HepG2 (cell line): ENCODE data around the gene NKD2. TPM values are rescaled to one million over a fixed set of nuclear protein-coding genes. Genes with fewer than 3 reads are reported as not detected.

Experiments
- ATAC-seq: fragments of 200-7000 bp; cut with Tn5 transposase; 3 replicates; pipeline ENCODE4 v1.9.1; 2020; ENCODE audit warnings: mild to moderate bottlenecking, moderate library complexity
- BruUV-seq: library from RNA; stranded (reverse); fragments of 400-500 nt; replicated peaks from 2 replicates; lab custom pipeline; 2021; lab: Mats Ljungman, UMichigan
- CTCF ChIA-PET: fragments of 300-600 bp; formaldehyde crosslinking; extraction: SDS; loops from one replicate; lab custom pipeline; 2021; ENCODE audit warnings: low total read pairs, inconsistent platforms, low intra/inter-chr PET ratio; lab: Yijun Ruan, JAX
- POLR2A ChIA-PET: fragments of 350-600 bp; sonication (Branson Sonifier 250); formaldehyde crosslinking; loops from one replicate; lab custom pipeline; 2020; ENCODE audit warnings: antibody characterized with exemption, inconsistent platforms; lab: Yijun Ruan, JAX
- DNase-seq: peaks from one replicate; pipeline ENCODE4 v3.0.0-alpha.2; 2015; ENCODE audit warnings: low spot score
- FAIRE-seq: peaks from 3 replicates; lab custom pipeline; 2011; peaks lifted over from hg19 to GRCh38; lab: Jason Lieb, UNC
- H2AFZ ChIP-seq: one replicate; pipeline ENCODE4 v1.6.1; 2011; ENCODE audit warnings: low read length, inconsistent platforms
- H3K27ac ChIP-seq: fragments of 300-600 bp; 3 replicates; pipeline ENCODE4 v1.8.0; 2011; ENCODE audit warnings: mixed run types, mild to moderate bottlenecking, mixed read lengths, low read length, inconsistent platforms; ENCODE audit not compliant: insufficient read depth; ENCODE audit errors: extremely low read length
- H3K27me3 ChIP-seq, 2 experiments: fragments of 200-600 bp in 1 of 2; 2 replicates in 1 of 2; 3 replicates in 1 of 2; pipeline versions ENCODE4 v1.6.0 to v1.8.0; 2011; ENCODE audit warnings: low read length in 2 of 2, mild to moderate bottlenecking in 2 of 2, moderate library complexity in 2 of 2, inconsistent platforms in 1 of 2; ENCODE audit not compliant: insufficient read depth in 2 of 2, control insufficient read depth in 1 of 2
- H3K36me3 ChIP-seq, 2 experiments: fragments of 200-600 bp in 1 of 2; replicated peaks in 1 of 2; 2 replicates in 1 of 2; 3 replicates in 1 of 2; pipeline versions ENCODE4 v1.5.1 to v1.8.0; 2011; ENCODE audit warnings: low read length in 2 of 2, inconsistent platforms in 1 of 2; ENCODE audit not compliant: insufficient read depth in 2 of 2, control insufficient read depth in 1 of 2
- H3K4me1 ChIP-seq: 2 replicates; pipeline ENCODE4 v1.5.1; 2012; ENCODE audit warnings: low read length, inconsistent platforms; ENCODE audit not compliant: insufficient read depth
- H3K4me2 ChIP-seq: 2 replicates; pipeline ENCODE4 v1.6.0; 2011; ENCODE audit warnings: low read depth, low read length, inconsistent platforms
- H3K4me3 ChIP-seq, 3 experiments: fragments of 200-600 bp in 1 of 3; sonication (generic), shearing (Covaris generic) in 1 of 3; replicated peaks in 1 of 3; 2 replicates each; pipeline ENCODE4 v1.5.1; 2011 to 2016; ENCODE audit warnings: low read length in 3 of 3, inconsistent platforms in 2 of 3, low read depth in 2 of 3, mild to moderate bottlenecking in 2 of 3, control low read depth in 1 of 3, mixed read lengths in 1 of 3; ENCODE audit not compliant: insufficient read depth in 1 of 3
- H3K79me2 ChIP-seq: one replicate; pipeline ENCODE4 v1.6.1; 2011; ENCODE audit warnings: low read length, inconsistent platforms; ENCODE audit not compliant: insufficient read depth
- H3K9ac ChIP-seq: 2 replicates; pipeline ENCODE4 v1.6.0; 2011; ENCODE audit warnings: mild to moderate bottlenecking, low read depth, low read length, inconsistent platforms; ENCODE audit not compliant: insufficient read depth
- H3K9me3 ChIP-seq: 2 replicates; pipeline ENCODE4 v1.5.1; 2012; ENCODE audit warnings: mild to moderate bottlenecking, low read length
- H4K20me1 ChIP-seq: 2 replicates; pipeline ENCODE4 v1.6.0; 2011; ENCODE audit warnings: inconsistent platforms, mild to moderate bottlenecking, low read length, moderate library complexity; ENCODE audit not compliant: insufficient read depth
- ARID2 ChIP-seq: sonication (generic); formaldehyde crosslinking; IDR thresholded peaks from 2 replicates; pipeline ENCODE4 v1.8.1; 2022; ENCODE audit warnings: mild to moderate bottlenecking, missing genetic modification reagents, borderline replicate concordance
- ARID5B ChIP-seq: IDR thresholded peaks from 2 replicates; pipeline ENCODE4 v1.4.0; 2020; ENCODE audit warnings: mild to moderate bottlenecking, missing genetic modification reagents
- ARNTL ChIP-seq: sonication (generic); formaldehyde crosslinking; IDR thresholded peaks from 2 replicates; pipeline ENCODE4 v1.4.0; 2020; ENCODE audit warnings: mild to moderate bottlenecking, missing genetic modification reagents
- CREB1 ChIP-seq, 2 experiments: fragments of 450-650 bp in 1 of 2; IDR thresholded peaks; 2 replicates each; pipeline ENCODE4 v1.6.1; 2016 to 2017; ENCODE audit warnings: control low read depth in 1 of 2, mild to moderate bottlenecking in 1 of 2, missing compliant biosample characterization in 1 of 2, missing genetic modification characterization in 1 of 2
- CREM ChIP-seq, 2 experiments: sonication (generic) in 1 of 2; formaldehyde crosslinking in 1 of 2; IDR thresholded peaks; 2 replicates each; pipeline versions ENCODE4 v1.4.0 to v1.6.1; 2016 to 2020; ENCODE audit warnings: antibody characterized with exemption in 1 of 2, mild to moderate bottlenecking in 1 of 2, missing genetic modification reagents in 1 of 2
- FOXK1 ChIP-seq: sonication (generic); formaldehyde crosslinking; IDR thresholded peaks from 2 replicates; pipeline ENCODE4 v1.4.0; 2020; ENCODE audit warnings: low read depth, missing genetic modification reagents, borderline replicate concordance
- HNRNPL ChIP-seq: fragments of 200-400 bp; formaldehyde crosslinking; IDR thresholded peaks from 2 replicates; pipeline ENCODE4 v1.6.1; 2017; ENCODE audit warnings: mild to moderate bottlenecking, low read depth, low read length
- KMT2B ChIP-seq: IDR thresholded peaks from 2 replicates; pipeline ENCODE4 v1.6.1; 2016; ENCODE audit warnings: missing genetic modification reagents, missing compliant biosample characterization
- THAP11 ChIP-seq: IDR thresholded peaks from 2 replicates; pipeline ENCODE4 v1.6.1; 2016; ENCODE audit warnings: missing biosample characterization, missing genetic modification reagents
- YEATS2 ChIP-seq: sonication (generic); formaldehyde crosslinking; IDR thresholded peaks from 2 replicates; pipeline ENCODE4 v1.4.0; 2020; ENCODE audit warnings: missing genetic modification reagents, borderline replicate concordance
- ZNF138 ChIP-seq: sonication (generic); formaldehyde crosslinking; IDR thresholded peaks from 2 replicates; pipeline ENCODE4 v1.5.0; 2020; ENCODE audit warnings: mild to moderate bottlenecking, low read depth, missing genetic modification reagents
- ZNF337 ChIP-seq: sonication (generic); formaldehyde crosslinking; IDR thresholded peaks from 2 replicates; pipeline ENCODE4 v1.5.1; 2020; ENCODE audit warnings: missing genetic modification reagents, low read depth, mild to moderate bottlenecking, borderline replicate concordance
- ZNF33A ChIP-seq: sonication (generic); formaldehyde crosslinking; IDR thresholded peaks from 2 replicates; pipeline ENCODE4 v1.5.1; 2020; ENCODE audit warnings: missing genetic modification reagents, mild to moderate bottlenecking, moderate library complexity, borderline replicate concordance
- ZNF530 ChIP-seq: sonication (generic); formaldehyde crosslinking; IDR thresholded peaks from 2 replicates; pipeline ENCODE4 v1.5.0; 2020; ENCODE audit warnings: low read depth, mild to moderate bottlenecking, missing genetic modification reagents
- WGBS: methylation state at CpG from one replicate; pipeline ENCODE4 v1.1.6; 2017; ENCODE audit warnings: low lambda C conversion rate; 5-methylcytosine and 5-hydroxymethylcytosine counted together
- in situ Hi-C: cut with HindIII; loops from 2 replicates; pipeline ENCODE4 v1.10.0; 2017; ENCODE audit warnings: low pct_unique_long_range_greater_than_20kb; ENCODE audit not compliant: extremely low pct_ligation_motif_present
- intact Hi-C: fragments of 100-400 bp; cut with micrococcal nuclease; formaldehyde crosslinking; loops from one replicate; pipeline ENCODE4 v1.10.0; 2022; ENCODE audit not compliant: unreplicated experiment
- polyA plus RNA-seq, 8 experiments: library from polyadenylated mRNA; depleted of rRNA in 3 of 8; stranded (reverse) in 7 of 8; unstranded in 1 of 8; fragments of >200 nt; fragmentation: Illumina TruSeq in 4 of 8; extraction: Trizol in 4 of 8; gene quantifications; 2 replicates each; pipeline versions ENCODE4 v1.2.1 to v1.2.3, GENCODE V29; 2011 to 2016; ENCODE audit warnings: low read depth in 4 of 8, missing spikeins in 1 of 8, mixed read lengths in 1 of 8; ENCODE audit not compliant: insufficient read depth in 1 of 8
- total RNA-seq, 5 experiments: library from RNA; depleted of rRNA; stranded (reverse); fragments of >200 nt; fragmentation: Illumina TruSeq; extraction: Trizol; gene quantifications; 2 replicates each; pipeline ENCODE4 v1.2.3, GENCODE V29; 2016; ENCODE audit warnings: low read depth in 1 of 5

The NKD2 gene
- total and polyA plus RNA-seq, 2 of the 13 experiments (the other 11 are each of a cell fraction or from before 2014, with no cell fraction given), result 0.53 to 0.82 TPM

GRCh38 chr5:984774-985173 lies 23.8 kb upstream of the NKD2 start:
- TF ChIP-seq FOXK1 (CRISPR knock-in tag), result no peak
- no peak for TF ChIP-seq ARID5B
- no peak for TF ChIP-seq YEATS2 (CRISPR knock-in tag)
- no peak for TF ChIP-seq ARNTL (CRISPR knock-in tag)
- no peak for TF ChIP-seq ZNF33A (CRISPR knock-in tag)
- TF ChIP-seq ZNF138 (CRISPR knock-in tag), result no peak
- no peak for TF ChIP-seq KMT2B (CRISPR knock-in tag)
- no peak for TF ChIP-seq HNRNPL
- no peak for TF ChIP-seq THAP11 (CRISPR knock-in tag)
- no peak for TF ChIP-seq CREB1 (IDR thresholded peaks at IDR 0.05)
- no peak for TF ChIP-seq CREB1 (CRISPR knock-in tag; IDR thresholded peaks at IDR 0.05)
- no peak for TF ChIP-seq CREM (IDR thresholded peaks at IDR 0.05)
- TF ChIP-seq CREM (CRISPR knock-in tag; IDR thresholded peaks at IDR 0.05), result no peak
- TF ChIP-seq ZNF530 (CRISPR knock-in tag), result no peak
- TF ChIP-seq ZNF337 (CRISPR knock-in tag), result no peak
- no peak for TF ChIP-seq ARID2 (CRISPR knock-in tag)
- Histone ChIP-seq H3K27ac (no peak overlapping the region), H3K36me3 (no peaks in the 10 kb centered on the region), H3K4me2 (no peak overlapping the region), H3K9me3 (peaks cover 6% of the 10 kb centered on the region; the same call in 1 of the 2 replicates), H3K27me3 (peaks cover 6 to 13% of the 10 kb centered on the region in 2 experiments; a peak in 4 of 5 replicates), H3K4me3 (no peak overlapping the region), H3K9ac (no peak overlapping the region), H2AFZ (no peak overlapping the region), H4K20me1 (no peaks in the 10 kb centered on the region), H3K4me1 (peaks cover 16% of the 10 kb centered on the region), H3K79me2 (no peaks in the 10 kb centered on the region)
- 2% methylated on average over 3 of the region's 3 CpGs for WGBS
- no TSS peak for BruUV-seq
- no peak for DNase-seq
- ATAC-seq, result no peak
- ChIA-PET POLR2A (no interaction called here), CTCF (no interaction called here)
- no peak for FAIRE-seq
- intact Hi-C loops, result loop anchor here (5.0 kb wide), 1 partner anchor 62 kb away; no protein-coding TSS in a partner anchor
- in situ Hi-C loops, result no loop called here
